HG03571 (cell line): ENCODE data around the gene TRIM25.

Experiments
- ATAC-seq: cut with Tn5 transposase; IDR thresholded peaks from one replicate; pipeline ENCODE4 v1.9.1; 2021; ENCODE audit not compliant: unreplicated experiment

Gene TRIM25

GRCh38 chr17:56868716-56869115 lies 45.1 kb downstream of the TRIM25 start:
- no peak for ATAC-seq

- ATAC-seq, result no peak
Observed at GRCh38 chr17:56867948-56868376, 45.9 kb downstream of the TRIM25 start.

- no peak for ATAC-seq
Observed at GRCh38 chr17:56866496-56866895, 47.4 kb downstream of the TRIM25 start.

GRCh38 chr17:56866076-56866475 lies 47.8 kb downstream of the TRIM25 start:
- no peak for ATAC-seq

GRCh38 chr17:56863974-56864373 lies 49.9 kb downstream of the TRIM25 start:
- ATAC-seq, result no peak

- ATAC-seq, result no peak
Observed at GRCh38 chr17:56861899-56862298, 52.0 kb downstream of the TRIM25 start.

- ATAC-seq, result no peak
Observed at GRCh38 chr17:56851008-56851407, 62.8 kb downstream of the TRIM25 start.

- ATAC-seq, result no peak
Observed at GRCh38 chr17:56850591-56850990, 63.3 kb downstream of the TRIM25 start.

GRCh38 chr17:56849131-56849530 lies 64.7 kb downstream of the TRIM25 start:
- ATAC-seq, result no peak

- ATAC-seq, result no peak
Observed at GRCh38 chr17:56847106-56847505, 66.7 kb downstream of the TRIM25 start.

GRCh38 chr17:56845934-56846333 lies 67.9 kb downstream of the TRIM25 start:
- ATAC-seq, result no peak

GRCh38 chr17:56842577-56842976 lies 71.3 kb downstream of the TRIM25 start:
- ATAC-seq, result no peak

GRCh38 chr17:56838687-56839086 lies 75.2 kb downstream of the TRIM25 start:
- no peak for ATAC-seq
